GM12864 (cell line): ENCODE results near the gene KCTD4.
A peak's percentile ranks its signal among the peaks of the same experiment; 100 is the strongest.

ENCODE experiments used
- DNase-seq: peaks from one replicate; pipeline ENCODE4 v3.0.0-alpha.2; 2011; ENCODE audit warnings: low read depth
- H3K4me3 ChIP-seq: 2 replicates; pipeline ENCODE4 v1.5.1; 2011; ENCODE audit warnings: mild to moderate bottlenecking, low read depth, low read length, control low read depth
- CTCF ChIP-seq: IDR thresholded peaks from 2 replicates; pipeline ENCODE4 v1.5.1; 2011; ENCODE audit warnings: low read depth, mild to moderate bottlenecking, moderate library complexity, low read length, control low read depth, inconsistent platforms; ENCODE audit errors: missing control alignments

KCTD4 gene

GRCh38 chr13:45207319-45207718 is 6.5 kb upstream of the KCTD4 start:
- DNase-seq = no peak
- TF ChIP-seq CTCF = no peak
- H3K4me3 ChIP-seq = no peak overlapping the region

GRCh38 chr13:45206340-45206739 is 5.5 kb upstream of the KCTD4 start:
- DNase-seq = peak; percentile 16

DNA sequence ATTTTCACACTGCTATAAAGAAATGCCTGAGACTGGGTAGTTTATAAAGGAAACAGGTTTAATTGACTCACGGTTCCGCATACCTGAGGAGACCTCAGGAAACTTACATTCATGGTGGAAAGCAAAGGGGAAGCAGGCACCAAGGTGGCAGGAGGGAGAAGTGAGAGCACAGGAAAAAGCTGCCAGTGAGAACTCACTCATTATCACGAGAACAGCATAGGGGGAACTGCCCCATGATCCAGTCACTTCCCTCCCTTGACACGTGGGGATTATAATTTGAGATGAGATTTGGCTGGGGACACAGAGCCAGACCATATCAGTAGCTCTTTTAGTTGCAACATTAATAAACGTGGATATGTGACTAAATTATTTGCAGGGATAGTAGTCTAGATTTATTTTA is 4.3 kb upstream of the KCTD4 start:
- TF ChIP-seq CTCF = no peak
- DNase-seq = no peak
- H3K4me3 ChIP-seq = no peak overlapping the region

More at GRCh38 chr13:45206340-45206739, 5.5 kb upstream of the KCTD4 start:
- no peak for TF ChIP-seq CTCF
- H3K4me3 ChIP-seq = no peak overlapping the region

DNA sequence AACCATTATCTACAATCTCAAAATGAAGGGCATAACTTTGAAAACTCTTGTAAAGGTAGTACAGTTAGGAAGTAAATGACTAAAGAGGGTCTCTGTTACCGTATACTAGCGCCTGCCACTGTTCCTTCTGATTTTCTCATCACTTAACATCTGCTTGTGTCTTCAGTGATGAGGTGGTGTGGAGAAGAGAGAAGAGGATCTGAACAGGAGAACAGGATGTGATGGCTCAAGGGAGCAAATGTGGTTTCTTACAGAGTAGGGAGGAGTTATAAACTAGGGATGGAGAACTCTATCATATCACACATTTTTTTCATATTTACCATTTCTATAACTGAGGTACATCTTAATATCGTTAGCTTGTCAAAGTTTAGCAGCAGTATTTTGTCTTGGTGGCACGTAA is 1.1 kb downstream of the KCTD4 start:
- TF ChIP-seq CTCF = no peak
- no peak for DNase-seq
- no peak overlapping the region for H3K4me3 ChIP-seq

DNA sequence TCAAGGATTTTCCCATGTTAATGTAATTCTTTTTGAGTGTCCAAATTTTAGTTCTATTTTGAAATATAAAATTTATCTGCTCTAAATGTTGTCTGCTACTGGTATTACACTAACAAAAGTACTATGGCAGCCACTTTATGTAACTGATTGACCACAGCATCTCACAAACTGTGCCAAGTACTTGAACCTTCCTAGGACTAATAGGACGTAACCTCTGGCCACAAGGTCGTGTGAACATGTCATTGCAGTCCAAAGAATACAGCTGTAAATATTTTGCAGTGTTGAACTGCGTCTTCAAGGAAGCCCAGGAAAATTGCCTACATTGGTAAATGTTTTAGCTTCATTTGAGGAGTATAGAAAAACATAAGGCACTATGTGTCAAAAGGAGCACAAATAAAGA is 1.9 kb downstream of the KCTD4 start:
- H3K4me3 ChIP-seq = no peak overlapping the region
- TF ChIP-seq CTCF = no peak
- no peak for DNase-seq

DNA sequence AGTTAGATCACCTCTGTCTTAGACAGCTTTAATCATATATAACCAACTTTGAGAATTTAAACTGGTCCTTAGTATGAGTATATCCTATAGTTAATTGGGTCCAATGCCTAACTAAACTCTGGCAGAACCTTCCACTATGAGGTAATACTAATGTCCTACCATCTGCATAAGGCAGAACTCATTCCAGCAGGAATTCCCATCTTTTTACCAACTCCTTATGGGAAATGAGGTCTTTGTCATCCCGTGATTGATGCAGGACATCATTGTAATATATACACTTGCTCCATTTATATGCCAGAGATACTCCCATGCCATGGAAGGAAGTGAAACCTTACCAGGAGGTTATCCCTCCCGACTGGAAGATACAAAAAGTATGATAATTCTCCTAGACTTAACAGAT is 2.8 kb downstream of the KCTD4 start:
- no peak overlapping the region for H3K4me3 ChIP-seq
- DNase-seq = no peak
- TF ChIP-seq CTCF = no peak

- no peak for TF ChIP-seq CTCF
- no peak for DNase-seq
- H3K4me3 ChIP-seq = no peak overlapping the region
Measured at GRCh38 chr13:45196622-45197021, 4.2 kb downstream of the KCTD4 start.
